Esophagus muscularis mucosa (tissue), 4 donors: ENCODE data around the gene PTPRU. TPM values are rescaled to one million over a fixed set of nuclear protein-coding genes. Genes with fewer than 3 reads are reported as not detected.

Experiments used
- DNase-seq: peaks from one replicate; pipeline ENCODE4 v3.0.0-alpha.2; 2017; ENCODE audit errors: extremely low spot score
- H3K27ac ChIP-seq, 4 donors: fragments of 200-600 bp; sonication (generic); replicated peaks in 1 of 4; 1 replicate in 3 of 4; 2 replicates in 1 of 4; pipeline ENCODE4 v1.5.1; 2016 to 2019; ENCODE audit warnings: mild to moderate bottlenecking in 1 of 4
- H3K27me3 ChIP-seq, 4 donors: fragments of 200-600 bp; sonication (generic); one replicate each; pipeline versions ENCODE4 v1.5.1 to v1.6.0; 2016 to 2019
- H3K36me3 ChIP-seq, 4 donors: fragments of 200-600 bp; sonication (generic); one replicate each; pipeline ENCODE4 v1.5.1; 2016 to 2019
- H3K4me1 ChIP-seq, 4 donors: fragments of 200-600 bp; sonication (generic); one replicate each; pipeline ENCODE4 v1.5.1; 2016 to 2019
- H3K4me3 ChIP-seq, 4 donors: fragments of 200-600 bp; sonication (generic); 1 replicate in 2 of 4; 2 replicates in 2 of 4; pipeline ENCODE4 v1.5.1; 2016 to 2019; ENCODE audit warnings: mild to moderate bottlenecking in 4 of 4, moderate library complexity in 1 of 4
- H3K9me3 ChIP-seq, 4 donors: fragments of 200-600 bp; sonication (generic); 1 replicate in 3 of 4; 2 replicates in 1 of 4; pipeline ENCODE4 v1.5.1; 2016 to 2019
- EP300 ChIP-seq: sonication (generic); formaldehyde crosslinking; IDR thresholded peaks from one replicate; pipeline ENCODE4 v1.6.1; 2017; ENCODE audit warnings: antibody characterized with exemption
- POLR2A ChIP-seq: fragments of 450-650 bp; IDR thresholded peaks from one replicate; pipeline ENCODE4 v1.6.1; 2017; ENCODE audit warnings: antibody characterized with exemption, moderate library complexity, mild to moderate bottlenecking, low read depth
- POLR2AphosphoS5 ChIP-seq, 2 donors: sonication (generic); formaldehyde crosslinking; IDR thresholded peaks; one replicate each; pipeline ENCODE4 v1.6.1; 2017; ENCODE audit warnings: antibody characterized with exemption in 2 of 2
- WGBS: methylation state at CpG from one replicate; pipeline ENCODE4 v1.1.5; 2018; 5-methylcytosine and 5-hydroxymethylcytosine counted together
- intact Hi-C: fragments of 100-400 bp; cut with DNase I; formaldehyde crosslinking; loops from one replicate; pipeline ENCODE4 v1.15.1; 2023
- total RNA-seq, 4 donors: library from RNA; depleted of rRNA; stranded (reverse); fragments of >200 nt; gene quantifications; one replicate each; pipeline versions ENCODE4 v1.1.0 to v1.2.1, GENCODE V29; 2016
- TF ChIP-seq, protein P1 (sequence below), 3 experiments: fragments of 200-600 bp in 2 of 3; fragments of 450-650 bp in 1 of 3; sonication (generic) in 2 of 3; IDR thresholded peaks; one replicate each; pipeline ENCODE4 v1.5.1; 2017 to 2019; ENCODE audit warnings: antibody characterized with exemption in 3 of 3, mild to moderate bottlenecking in 2 of 3, moderate library complexity in 1 of 3

The PTPRU gene
- total RNA-seq, 4 donors from 2014 or later = 19.5 to 32.7 (median 27.5) TPM

DNA sequence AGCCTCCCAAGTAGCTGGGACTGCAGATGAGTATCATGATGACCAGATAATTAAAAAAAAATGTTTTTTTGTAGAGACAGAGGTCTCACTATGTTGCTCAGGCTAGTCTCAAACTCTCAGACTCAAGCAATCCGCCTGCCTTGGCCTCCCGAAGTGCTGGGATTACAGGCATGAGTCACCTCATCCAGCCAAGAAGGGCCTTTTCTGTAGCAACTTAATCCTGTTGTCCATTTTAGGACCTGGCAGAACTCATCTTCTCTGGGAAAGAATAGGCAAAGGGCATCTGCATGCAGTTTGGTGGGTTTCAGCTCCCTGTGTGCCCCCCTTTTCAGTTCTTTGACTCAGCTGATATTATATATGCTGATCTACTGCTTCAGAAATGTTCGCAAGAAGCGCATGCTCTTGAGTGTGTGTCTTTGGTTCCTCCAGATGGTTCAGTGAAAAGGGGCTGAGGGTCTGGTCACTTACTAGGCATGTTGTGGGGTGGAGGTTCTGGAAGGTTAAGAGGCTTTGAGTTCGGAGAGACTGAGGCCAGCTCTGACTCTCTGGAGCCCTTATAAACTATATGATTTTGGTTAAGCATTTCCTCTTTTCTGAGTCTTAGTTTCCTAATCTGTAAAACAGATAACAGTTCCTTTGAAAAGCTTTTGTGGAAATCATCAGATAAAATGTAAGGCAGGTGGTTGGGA, 35.3 kb upstream of the PTPRU start:
- peaks cover 15 to 88% (median 73%) of the 10 kb centered on the region in 4 donors for H3K36me3 ChIP-seq
- 92% methylated on average over 5 of the region's 5 CpGs for WGBS
- H3K27me3 ChIP-seq = no peaks in the 10 kb centered on the region
- intact Hi-C loops = loop anchor here (5.0 kb wide), 2 partner anchors 169 to 414 kb away; no protein-coding TSS in a partner anchor
- no peak overlapping the region for H3K4me3 ChIP-seq
- TF ChIP-seq POLR2AphosphoS5 (IDR thresholded peaks at IDR 0.05) = no peak
- no peak for TF ChIP-seq POLR2A
- TF ChIP-seq EP300 = no peak
- TF ChIP-seq, protein P1, sequence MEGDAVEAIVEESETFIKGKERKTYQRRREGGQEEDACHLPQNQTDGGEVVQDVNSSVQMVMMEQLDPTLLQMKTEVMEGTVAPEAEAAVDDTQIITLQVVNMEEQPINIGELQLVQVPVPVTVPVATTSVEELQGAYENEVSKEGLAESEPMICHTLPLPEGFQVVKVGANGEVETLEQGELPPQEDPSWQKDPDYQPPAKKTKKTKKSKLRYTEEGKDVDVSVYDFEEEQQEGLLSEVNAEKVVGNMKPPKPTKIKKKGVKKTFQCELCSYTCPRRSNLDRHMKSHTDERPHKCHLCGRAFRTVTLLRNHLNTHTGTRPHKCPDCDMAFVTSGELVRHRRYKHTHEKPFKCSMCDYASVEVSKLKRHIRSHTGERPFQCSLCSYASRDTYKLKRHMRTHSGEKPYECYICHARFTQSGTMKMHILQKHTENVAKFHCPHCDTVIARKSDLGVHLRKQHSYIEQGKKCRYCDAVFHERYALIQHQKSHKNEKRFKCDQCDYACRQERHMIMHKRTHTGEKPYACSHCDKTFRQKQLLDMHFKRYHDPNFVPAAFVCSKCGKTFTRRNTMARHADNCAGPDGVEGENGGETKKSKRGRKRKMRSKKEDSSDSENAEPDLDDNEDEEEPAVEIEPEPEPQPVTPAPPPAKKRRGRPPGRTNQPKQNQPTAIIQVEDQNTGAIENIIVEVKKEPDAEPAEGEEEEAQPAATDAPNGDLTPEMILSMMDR (IDR thresholded peaks at IDR 0.05) = no peak
- DNase-seq = no peak
- H3K27ac ChIP-seq = peak overlapping the region in 1 of 4 donors; percentile 80
- H3K9me3 ChIP-seq = no peaks in the 10 kb centered on the region
- H3K4me1 ChIP-seq = peaks cover 7 to 11% (median 10%) of the 10 kb centered on the region in 4 donors

DNA sequence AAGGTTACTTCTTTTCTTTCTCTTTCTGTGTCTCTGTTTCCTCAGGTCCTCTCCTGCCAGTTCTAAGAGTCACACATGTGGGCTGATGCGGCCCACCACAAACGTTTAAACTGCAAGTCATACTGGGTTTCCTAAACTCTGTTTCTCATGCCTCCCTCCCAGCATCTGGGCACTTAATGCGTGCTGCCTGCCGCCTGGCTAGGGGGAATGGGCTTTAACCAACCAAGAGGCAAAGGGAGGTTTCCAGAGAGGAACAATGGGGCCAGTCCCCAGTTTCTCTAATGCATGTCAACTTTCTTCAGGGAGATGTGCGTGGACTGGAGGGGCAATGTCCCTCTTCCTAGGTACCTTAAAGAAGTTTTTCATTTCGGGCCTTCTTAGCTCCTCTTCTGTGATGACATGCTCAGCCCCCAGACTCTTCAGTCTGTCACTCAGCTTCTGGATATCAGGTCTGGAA, 34.7 kb upstream of the PTPRU start:
- no peak for DNase-seq
- intact Hi-C loops = loop anchor here (5.0 kb wide), 2 partner anchors 169 to 414 kb away; no protein-coding TSS in a partner anchor

DNA sequence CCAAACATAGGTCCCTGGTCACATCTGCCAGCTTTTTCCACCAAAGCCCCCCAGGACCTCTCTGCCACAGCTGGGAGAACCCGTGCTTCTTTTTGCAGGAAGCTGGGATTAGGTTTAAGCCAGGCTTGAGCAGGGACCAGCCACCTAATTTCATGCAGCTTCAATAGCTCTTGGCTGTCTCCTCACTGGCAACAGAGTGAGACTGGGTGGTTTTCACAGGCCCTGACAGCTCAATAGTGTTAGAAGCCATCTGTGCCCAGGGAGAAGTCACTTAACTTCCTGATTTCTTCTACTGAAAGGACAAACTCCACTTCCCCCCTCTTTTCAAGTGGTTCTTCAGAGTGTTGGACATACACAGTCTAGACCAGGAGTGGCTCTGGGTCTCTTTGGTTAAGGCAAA, 34.3 kb upstream of the PTPRU start:
- H3K27me3 ChIP-seq = no peaks in the 10 kb centered on the region
- peak overlapping the region; percentile 74 to 83 (median 80) for H3K27ac ChIP-seq
- H3K9me3 ChIP-seq = no peaks in the 10 kb centered on the region
- intact Hi-C loops = loop anchor here (5.0 kb wide), 2 partner anchors 170 to 415 kb away; no protein-coding TSS in a partner anchor
- H3K36me3 ChIP-seq = peaks cover 17 to 88% (median 75%) of the 10 kb centered on the region in 4 donors
- H3K4me1 ChIP-seq = peaks cover 7 to 11% (median 10%) of the 10 kb centered on the region in 4 donors
- H3K4me3 ChIP-seq = no peak overlapping the region
- DNase-seq = no peak
- TF ChIP-seq EP300 (no peak), POLR2AphosphoS5 (IDR thresholded peaks at IDR 0.05) (no peak), POLR2A (no peak)
- TF ChIP-seq, protein P1 (IDR thresholded peaks at IDR 0.05) = no peak
- 75% methylated on average over 1 of the region's 1 CpG for WGBS

More for the DNA sequence above, 34.7 kb upstream of the PTPRU start:
- TF ChIP-seq EP300 (no peak), POLR2A (no peak)
- peaks cover 17 to 88% (median 74%) of the 10 kb centered on the region in 4 donors for H3K36me3 ChIP-seq
- H3K27me3 ChIP-seq = no peaks in the 10 kb centered on the region
- peaks cover 7 to 11% (median 10%) of the 10 kb centered on the region in 4 donors for H3K4me1 ChIP-seq
- peak overlapping the region; percentile 74 to 83 (median 80) for H3K27ac ChIP-seq
- H3K9me3 ChIP-seq = no peaks in the 10 kb centered on the region
- 89% methylated on average over 6 of the region's 6 CpGs for WGBS
- no peak overlapping the region for H3K4me3 ChIP-seq

DNA sequence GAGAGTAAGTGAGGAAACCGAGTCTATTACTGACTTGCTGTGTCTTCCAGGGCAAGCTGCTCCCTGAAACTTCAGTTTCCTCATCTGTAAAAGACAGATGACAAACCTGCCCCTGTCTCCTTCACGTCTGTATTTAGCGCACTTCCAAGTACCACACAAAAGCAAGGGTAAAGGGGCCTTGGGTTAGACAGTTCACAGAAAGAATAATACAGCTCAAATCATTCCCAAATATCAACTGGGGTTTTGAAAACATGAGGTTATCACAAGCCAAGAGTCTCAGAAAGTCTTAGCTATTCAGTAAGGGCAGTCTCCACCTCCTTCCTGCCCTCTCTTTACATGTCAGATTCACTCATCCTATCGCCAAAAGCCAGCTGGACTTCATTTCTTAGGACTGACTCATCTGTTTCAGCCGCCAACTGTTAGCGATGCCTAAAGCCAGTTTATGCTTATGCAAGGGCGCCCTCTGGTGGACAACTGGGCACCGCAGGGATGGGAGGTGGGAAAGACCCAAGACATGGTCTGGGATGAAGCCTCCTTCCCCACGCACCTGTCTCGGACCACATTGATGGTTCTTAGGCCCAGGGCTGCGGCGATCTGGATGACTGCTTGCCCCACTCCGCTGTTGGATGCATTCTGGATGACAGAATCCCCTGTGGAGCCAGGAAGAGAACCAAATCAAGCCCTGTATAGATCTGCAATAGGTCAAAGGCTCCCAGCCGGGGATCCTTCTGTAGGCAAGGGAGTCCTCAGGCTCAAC, 33.6 kb upstream of the PTPRU start:
- Histone ChIP-seq H3K36me3 (peaks cover 17 to 82% (median 72%) of the 10 kb centered on the region in 4 donors), H3K9me3 (no peaks in the 10 kb centered on the region), H3K4me1 (peaks cover 7 to 11% (median 10%) of the 10 kb centered on the region in 4 donors), H3K27me3 (no peaks in the 10 kb centered on the region), H3K4me3 (no peak overlapping the region), H3K27ac (peak overlapping the region; percentile 74 to 83 (median 80))
- TF ChIP-seq, protein P1 (IDR thresholded peaks at IDR 0.05) = peak; percentile 95 to 97 (median 95)
- TF ChIP-seq POLR2AphosphoS5 (IDR thresholded peaks at IDR 0.05) (peak; percentile 89 to 91), POLR2A (no peak)
- peak; percentile 99 for DNase-seq
- intact Hi-C loops = loop anchor here (1.0 to 5.0 kb wide), 3 partner anchors 170 to 415 kb away; no protein-coding TSS in a partner anchor
- WGBS = 22% methylated on average over 11 of the region's 14 CpGs

DNA sequence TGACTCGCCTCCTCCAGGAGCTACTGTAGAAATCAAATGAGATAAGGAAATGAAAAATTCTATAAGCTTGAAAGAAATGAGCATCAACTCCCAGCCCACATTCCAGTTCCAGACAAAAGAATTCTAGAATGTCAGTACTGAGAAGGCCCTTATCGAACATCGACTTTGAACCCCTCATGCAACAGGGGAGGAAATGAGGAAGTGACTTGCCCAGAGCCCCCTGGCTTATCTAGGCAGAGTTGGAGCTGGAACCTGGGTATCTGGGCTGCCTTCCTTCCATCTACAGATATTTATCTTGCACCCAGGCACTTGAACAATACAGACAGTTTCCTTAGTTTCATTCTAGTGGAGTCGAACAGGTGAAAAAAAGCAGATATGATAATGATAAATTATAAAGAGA, 27.9 kb upstream of the PTPRU start:
- no peaks in the 10 kb centered on the region for H3K27me3 ChIP-seq
- H3K9me3 ChIP-seq = no peaks in the 10 kb centered on the region
- H3K4me3 ChIP-seq = no peak overlapping the region
- WGBS = 73% methylated on average over 4 of the region's 4 CpGs
- DNase-seq = no peak
- H3K4me1 ChIP-seq = no peaks in the 10 kb centered on the region
- TF ChIP-seq POLR2A (no peak), POLR2AphosphoS5 (IDR thresholded peaks at IDR 0.05) (no peak), EP300 (no peak)
- TF ChIP-seq, protein P1 (IDR thresholded peaks at IDR 0.05) = no peak
- H3K36me3 ChIP-seq = peaks cover 9 to 86% (median 65%) of the 10 kb centered on the region in 4 donors
- no peak overlapping the region for H3K27ac ChIP-seq
- intact Hi-C loops = no loop called here
